Activated naive CD4-positive, alpha-beta T cell treated with anti-CD3 and anti-CD28 coated beads for 36 hours (primary cell): ENCODE measurements around the gene AUTS2. TPM values are rescaled to one million over a fixed set of nuclear protein-coding genes. Genes with fewer than 3 reads are reported as not detected.

Experiments used
- CTCF ChIA-PET: fragments of 350-600 bp; sonication (Branson Sonifier 250); formaldehyde crosslinking; loops from one replicate; lab custom pipeline; 2021; ENCODE audit warnings: antibody characterized with exemption; lab: Charles Lee
- DNase-seq: peaks from one replicate; pipeline ENCODE4 v3.0.0-alpha.2; 2020
- H3K27ac Mint-ChIP-seq: one replicate; pipeline ENCODE4 v1.8.0; 2021; ENCODE audit warnings: mild to moderate bottlenecking, mixed read lengths
- H3K27me3 Mint-ChIP-seq: one replicate; pipeline ENCODE4 v1.8.0; 2021; ENCODE audit warnings: low read depth, mixed read lengths
- H3K36me3 Mint-ChIP-seq: one replicate; pipeline ENCODE4 v1.8.0; 2021; ENCODE audit warnings: low read depth, mixed read lengths
- H3K4me1 Mint-ChIP-seq: one replicate; pipeline ENCODE4 v1.8.0; 2021; ENCODE audit warnings: low read depth, mixed read lengths
- H3K4me3 Mint-ChIP-seq: one replicate; pipeline ENCODE4 v1.8.0; 2021; ENCODE audit warnings: mild to moderate bottlenecking, moderate library complexity, mixed read lengths
- H3K9me3 Mint-ChIP-seq: one replicate; pipeline ENCODE4 v1.8.0; 2021; ENCODE audit warnings: mixed read lengths
- intact Hi-C: fragments of 100-400 bp; cut with micrococcal nuclease; formaldehyde crosslinking; loops from one replicate; pipeline ENCODE4 v1.15.1; 2023
- total RNA-seq, 2 experiments: library from RNA; stranded (reverse); gene quantifications; one replicate each; pipeline ENCODE4 v1.2.3, GENCODE V29; 2021

The AUTS2 gene
- total RNA-seq, 2 experiments from 2014 or later = 0.79 to 1.1 TPM

- Mint-ChIP-seq H3K27ac (no peak overlapping the region), H3K4me3 (no peak overlapping the region), H3K27me3 (no peaks in the 10 kb centered on the region), H3K36me3 (peaks cover 1% of the 10 kb centered on the region), H3K4me1 (no peaks in the 10 kb centered on the region), H3K9me3 (peaks cover 29% of the 10 kb centered on the region)
- CTCF ChIA-PET = no interaction called here
- DNase-seq = no peak
- intact Hi-C loops = no loop called here
Observed at GRCh38 chr7:70120851-70121250, 522.6 kb downstream of the AUTS2 start.

GRCh38 chr7:70131817-70132216 lies 533.5 kb downstream of the AUTS2 start:
- intact Hi-C loops = no loop called here
- H3K27me3 Mint-ChIP-seq = no peaks in the 10 kb centered on the region
- DNase-seq = no peak
- H3K4me3 Mint-ChIP-seq = no peak overlapping the region
- CTCF ChIA-PET = no interaction called here
- H3K36me3 Mint-ChIP-seq = no peaks in the 10 kb centered on the region
- H3K9me3 Mint-ChIP-seq = no peaks in the 10 kb centered on the region
- no peak overlapping the region for H3K27ac Mint-ChIP-seq
- no peaks in the 10 kb centered on the region for H3K4me1 Mint-ChIP-seq

- intact Hi-C loops = no loop called here
- CTCF ChIA-PET = no interaction called here
- no peak overlapping the region for H3K4me3 Mint-ChIP-seq
- no peak for DNase-seq
- no peaks in the 10 kb centered on the region for H3K36me3 Mint-ChIP-seq
- H3K9me3 Mint-ChIP-seq = no peaks in the 10 kb centered on the region
- no peaks in the 10 kb centered on the region for H3K4me1 Mint-ChIP-seq
- H3K27me3 Mint-ChIP-seq = no peaks in the 10 kb centered on the region
- H3K27ac Mint-ChIP-seq = no peak overlapping the region
Observed at GRCh38 chr7:70132226-70132851, 534.1 kb downstream of the AUTS2 start.

GRCh38 chr7:70132852-70133690 lies 534.8 kb downstream of the AUTS2 start:
- no peak for DNase-seq
- no peak overlapping the region for H3K27ac Mint-ChIP-seq

GRCh38 chr7:70134029-70134770 lies 535.9 kb downstream of the AUTS2 start:
- Mint-ChIP-seq H3K4me1 (no peaks in the 10 kb centered on the region), H3K36me3 (no peaks in the 10 kb centered on the region), H3K4me3 (no peak overlapping the region), H3K27me3 (no peaks in the 10 kb centered on the region), H3K27ac (no peak overlapping the region), H3K9me3 (no peaks in the 10 kb centered on the region)
- intact Hi-C loops = no loop called here
- no peak for DNase-seq
- CTCF ChIA-PET = no interaction called here

More at GRCh38 chr7:70132852-70133690, 534.8 kb downstream of the AUTS2 start:
- Mint-ChIP-seq H3K4me1 (no peaks in the 10 kb centered on the region), H3K36me3 (no peaks in the 10 kb centered on the region), H3K9me3 (no peaks in the 10 kb centered on the region), H3K27me3 (no peaks in the 10 kb centered on the region), H3K4me3 (no peak overlapping the region)
- CTCF ChIA-PET = no interaction called here
- intact Hi-C loops = no loop called here

- H3K4me3 Mint-ChIP-seq = no peak overlapping the region
- intact Hi-C loops = no loop called here
Observed at GRCh38 chr7:70135656-70136055, 537.4 kb downstream of the AUTS2 start.

GRCh38 chr7:70137126-70137525 lies 538.9 kb downstream of the AUTS2 start:
- Mint-ChIP-seq H3K27ac (no peak overlapping the region), H3K4me3 (no peak overlapping the region), H3K27me3 (no peaks in the 10 kb centered on the region), H3K4me1 (no peaks in the 10 kb centered on the region), H3K36me3 (no peaks in the 10 kb centered on the region), H3K9me3 (no peaks in the 10 kb centered on the region)
- intact Hi-C loops = no loop called here
- CTCF ChIA-PET = interaction anchor here (0.6 kb wide), 1 partner anchor 974 kb away, joined by 5 read pairs; no protein-coding TSS in a partner anchor
- DNase-seq = no peak

More at GRCh38 chr7:70135656-70136055, 537.4 kb downstream of the AUTS2 start:
- H3K4me1 Mint-ChIP-seq = no peaks in the 10 kb centered on the region
- no peaks in the 10 kb centered on the region for H3K36me3 Mint-ChIP-seq
- H3K27ac Mint-ChIP-seq = no peak overlapping the region
- CTCF ChIA-PET = no interaction called here
- H3K9me3 Mint-ChIP-seq = no peaks in the 10 kb centered on the region
- DNase-seq = no peak
- H3K27me3 Mint-ChIP-seq = no peaks in the 10 kb centered on the region

- Mint-ChIP-seq H3K4me1 (no peaks in the 10 kb centered on the region), H3K36me3 (no peaks in the 10 kb centered on the region), H3K9me3 (no peaks in the 10 kb centered on the region), H3K27me3 (no peaks in the 10 kb centered on the region), H3K4me3 (no peak overlapping the region), H3K27ac (no peak overlapping the region)
- intact Hi-C loops = no loop called here
- no peak for DNase-seq
- CTCF ChIA-PET = no interaction called here
Observed at GRCh38 chr7:70142247-70142932, 544.1 kb downstream of the AUTS2 start.

GRCh38 chr7:70143075-70144044 lies 545.1 kb downstream of the AUTS2 start:
- DNase-seq = no peak
- Mint-ChIP-seq H3K27me3 (no peaks in the 10 kb centered on the region), H3K4me3 (no peak overlapping the region), H3K9me3 (no peaks in the 10 kb centered on the region), H3K4me1 (no peaks in the 10 kb centered on the region), H3K36me3 (no peaks in the 10 kb centered on the region), H3K27ac (no peak overlapping the region)
- intact Hi-C loops = no loop called here
- CTCF ChIA-PET = interaction anchor here (0.7 kb wide), 1 partner anchor 31 kb away, joined by 3 read pairs; no protein-coding TSS in a partner anchor

GRCh38 chr7:70148997-70149396 lies 550.7 kb downstream of the AUTS2 start:
- H3K4me1 Mint-ChIP-seq = no peaks in the 10 kb centered on the region
- H3K27ac Mint-ChIP-seq = no peak overlapping the region

GRCh38 chr7:70152313-70152712 lies 554.0 kb downstream of the AUTS2 start:
- CTCF ChIA-PET = no interaction called here
- Mint-ChIP-seq H3K27me3 (no peaks in the 10 kb centered on the region), H3K36me3 (no peaks in the 10 kb centered on the region)

More at GRCh38 chr7:70148997-70149396, 550.7 kb downstream of the AUTS2 start:
- no peak overlapping the region for H3K4me3 Mint-ChIP-seq
- H3K27me3 Mint-ChIP-seq = no peaks in the 10 kb centered on the region
- DNase-seq = no peak
- H3K36me3 Mint-ChIP-seq = no peaks in the 10 kb centered on the region
- intact Hi-C loops = no loop called here
- peaks cover 10% of the 10 kb centered on the region for H3K9me3 Mint-ChIP-seq
- CTCF ChIA-PET = no interaction called here

More at GRCh38 chr7:70152313-70152712, 554.0 kb downstream of the AUTS2 start:
- Mint-ChIP-seq H3K4me1 (no peaks in the 10 kb centered on the region), H3K27ac (no peak overlapping the region), H3K9me3 (peaks cover 12% of the 10 kb centered on the region), H3K4me3 (no peak overlapping the region)
- intact Hi-C loops = no loop called here
- DNase-seq = no peak
